Activated naive CD4-positive, alpha-beta T cell treated with anti-CD3 and anti-CD28 coated beads for 36 hours (primary cell): ENCODE results near the gene HDAC2. TPM values are rescaled to one million over a fixed set of nuclear protein-coding genes. Genes with fewer than 3 reads are reported as not detected.

ENCODE experiments used
- CTCF ChIA-PET: fragments of 350-600 bp; sonication (Branson Sonifier 250); formaldehyde crosslinking; loops from one replicate; lab custom pipeline; 2021; ENCODE audit warnings: antibody characterized with exemption; lab: Charles Lee
- DNase-seq: peaks from one replicate; pipeline ENCODE4 v3.0.0-alpha.2; 2020
- H3K27ac Mint-ChIP-seq: one replicate; pipeline ENCODE4 v1.8.0; 2021; ENCODE audit warnings: mild to moderate bottlenecking, mixed read lengths
- H3K27me3 Mint-ChIP-seq: one replicate; pipeline ENCODE4 v1.8.0; 2021; ENCODE audit warnings: low read depth, mixed read lengths
- H3K36me3 Mint-ChIP-seq: one replicate; pipeline ENCODE4 v1.8.0; 2021; ENCODE audit warnings: low read depth, mixed read lengths
- H3K4me1 Mint-ChIP-seq: one replicate; pipeline ENCODE4 v1.8.0; 2021; ENCODE audit warnings: low read depth, mixed read lengths
- H3K4me3 Mint-ChIP-seq: one replicate; pipeline ENCODE4 v1.8.0; 2021; ENCODE audit warnings: mild to moderate bottlenecking, moderate library complexity, mixed read lengths
- H3K9me3 Mint-ChIP-seq: one replicate; pipeline ENCODE4 v1.8.0; 2021; ENCODE audit warnings: mixed read lengths
- intact Hi-C: fragments of 100-400 bp; cut with micrococcal nuclease; formaldehyde crosslinking; loops from one replicate; pipeline ENCODE4 v1.15.1; 2023
- total RNA-seq, 2 experiments: library from RNA; stranded (reverse); gene quantifications; one replicate each; pipeline ENCODE4 v1.2.3, GENCODE V29; 2021

HDAC2 gene
- total RNA-seq, 2 experiments from 2014 or later = 75.8 to 82.3 TPM

GRCh38 chr6:113903666-113904330, 67.2 kb downstream of the HDAC2 start:
- Mint-ChIP-seq H3K4me3 (no peak overlapping the region), H3K27ac (no peak overlapping the region), H3K36me3 (no peaks in the 10 kb centered on the region), H3K9me3 (no peaks in the 10 kb centered on the region), H3K4me1 (no peaks in the 10 kb centered on the region), H3K27me3 (peaks cover 6% of the 10 kb centered on the region)
- CTCF ChIA-PET = interaction anchor here (0.6 kb wide), 1 partner anchor 528 kb away, joined by 5 read pairs; no protein-coding TSS in a partner anchor
- DNase-seq = no peak
- intact Hi-C loops = no loop called here

- CTCF ChIA-PET = no interaction called here
- H3K27me3 Mint-ChIP-seq = peaks cover 6% of the 10 kb centered on the region
- no peak for DNase-seq
- H3K36me3 Mint-ChIP-seq = no peaks in the 10 kb centered on the region
- intact Hi-C loops = no loop called here
- no peaks in the 10 kb centered on the region for H3K9me3 Mint-ChIP-seq
- no peaks in the 10 kb centered on the region for H3K4me1 Mint-ChIP-seq
- H3K27ac Mint-ChIP-seq = no peak overlapping the region
- no peak overlapping the region for H3K4me3 Mint-ChIP-seq
Measured at GRCh38 chr6:113901482-113901881, 69.5 kb downstream of the HDAC2 start.

- no peak for DNase-seq
- intact Hi-C loops = no loop called here
- no peak overlapping the region for H3K27ac Mint-ChIP-seq
- CTCF ChIA-PET = no interaction called here
- H3K9me3 Mint-ChIP-seq = peaks cover 3% of the 10 kb centered on the region
- no peaks in the 10 kb centered on the region for H3K4me1 Mint-ChIP-seq
- peaks cover 2% of the 10 kb centered on the region for H3K36me3 Mint-ChIP-seq
- no peak overlapping the region for H3K4me3 Mint-ChIP-seq
- H3K27me3 Mint-ChIP-seq = peaks cover 4% of the 10 kb centered on the region
Measured at GRCh38 chr6:113894712-113895674, 76.0 kb downstream of the HDAC2 start.

GRCh38 chr6:113893866-113894265, 77.1 kb downstream of the HDAC2 start:
- H3K27ac Mint-ChIP-seq = no peak overlapping the region
- intact Hi-C loops = no loop called here
- no peaks in the 10 kb centered on the region for H3K4me1 Mint-ChIP-seq
- DNase-seq = no peak
- peaks cover 4% of the 10 kb centered on the region for H3K27me3 Mint-ChIP-seq
- H3K9me3 Mint-ChIP-seq = peaks cover 3% of the 10 kb centered on the region
- H3K4me3 Mint-ChIP-seq = no peak overlapping the region
- CTCF ChIA-PET = no interaction called here
- H3K36me3 Mint-ChIP-seq = peaks cover 2% of the 10 kb centered on the region

- Mint-ChIP-seq H3K27me3 (peaks cover 6% of the 10 kb centered on the region), H3K27ac (no peak overlapping the region), H3K36me3 (peaks cover 2% of the 10 kb centered on the region), H3K4me1 (no peaks in the 10 kb centered on the region), H3K4me3 (no peak overlapping the region), H3K9me3 (peaks cover 3% of the 10 kb centered on the region)
- no peak for DNase-seq
- CTCF ChIA-PET = no interaction called here
- intact Hi-C loops = no loop called here
Measured at GRCh38 chr6:113893451-113893850, 77.5 kb downstream of the HDAC2 start.

- peaks cover 2% of the 10 kb centered on the region for H3K36me3 Mint-ChIP-seq
- peaks cover 11% of the 10 kb centered on the region for H3K27me3 Mint-ChIP-seq
- H3K4me3 Mint-ChIP-seq = no peak overlapping the region
- CTCF ChIA-PET = interaction anchor here (0.6 to 1.2 kb wide), 3 partner anchors 10 to 513 kb away, joined by 3 to 6 read pairs (median 4); no protein-coding TSS in a partner anchor
- no peak for DNase-seq
- intact Hi-C loops = no loop called here
- no peak overlapping the region for H3K27ac Mint-ChIP-seq
- H3K4me1 Mint-ChIP-seq = no peaks in the 10 kb centered on the region
- H3K9me3 Mint-ChIP-seq = peaks cover 3% of the 10 kb centered on the region
Measured at GRCh38 chr6:113888956-113889630, 81.9 kb downstream of the HDAC2 start.

GRCh38 chr6:113888493-113888892, 82.5 kb downstream of the HDAC2 start:
- no peak overlapping the region for H3K27ac Mint-ChIP-seq
- no peak for DNase-seq
- peaks cover 2% of the 10 kb centered on the region for H3K36me3 Mint-ChIP-seq
- H3K27me3 Mint-ChIP-seq = peaks cover 11% of the 10 kb centered on the region
- H3K4me3 Mint-ChIP-seq = no peak overlapping the region
- H3K9me3 Mint-ChIP-seq = peaks cover 3% of the 10 kb centered on the region
- CTCF ChIA-PET = interaction anchor here (0.6 to 0.9 kb wide), 2 partner anchors 9 to 513 kb away, joined by 3 to 6 read pairs; no protein-coding TSS in a partner anchor
- intact Hi-C loops = no loop called here
- H3K4me1 Mint-ChIP-seq = no peaks in the 10 kb centered on the region

GRCh38 chr6:113886512-113886911, 84.4 kb downstream of the HDAC2 start:
- Mint-ChIP-seq H3K9me3 (no peaks in the 10 kb centered on the region), H3K4me3 (no peak overlapping the region), H3K27ac (no peak overlapping the region), H3K4me1 (no peaks in the 10 kb centered on the region), H3K36me3 (no peaks in the 10 kb centered on the region), H3K27me3 (peaks cover 7% of the 10 kb centered on the region)
- DNase-seq = no peak
- intact Hi-C loops = no loop called here
- CTCF ChIA-PET = no interaction called here

GRCh38 chr6:113884011-113884410, 86.9 kb downstream of the HDAC2 start:
- intact Hi-C loops = no loop called here
- no peak for DNase-seq
- Mint-ChIP-seq H3K4me1 (no peaks in the 10 kb centered on the region), H3K27me3 (peaks cover 20% of the 10 kb centered on the region), H3K9me3 (no peaks in the 10 kb centered on the region), H3K27ac (no peak overlapping the region), H3K36me3 (no peaks in the 10 kb centered on the region), H3K4me3 (no peak overlapping the region)
- CTCF ChIA-PET = no interaction called here

Other genes starting within 250 kb of the HDAC2 start
- gene MARCKS, start 113.8 kb downstream of the HDAC2 start, total RNA-seq = under 1 TPM; 0.14 to 0.17 TPM